Measurements from ENCODE around the gene CACNB1.

Gene CACNB1

GRCh38 chr17:39196241-39196807, 1.1 kb downstream of the CACNB1 start:
- no peak for DNase-seq (ENCODE audit: low spot score)
- in situ Hi-C loops (cut with MboI; ENCODE audit: low sequenced_read_pairs, unreplicated experiment) = no loop called here
- no peak for TF ChIP-seq CTCF (IDR thresholded peaks at IDR 0.05; ENCODE audit: borderline replicate concordance, control extremely low read depth, extremely low read depth, insufficient read depth, missing control alignments)

- no peak for TF ChIP-seq CTCF (IDR thresholded peaks at IDR 0.05; ENCODE audit: borderline replicate concordance, control extremely low read depth, extremely low read depth, insufficient read depth, missing control alignments)
- in situ Hi-C loops (cut with MboI; ENCODE audit: low sequenced_read_pairs, unreplicated experiment) = no loop called here
- no peak for DNase-seq (ENCODE audit: low spot score)
Observed at GRCh38 chr17:39195568-39196160, 1.8 kb downstream of the CACNB1 start.

- no peak for TF ChIP-seq CTCF (IDR thresholded peaks at IDR 0.05; ENCODE audit: borderline replicate concordance, control extremely low read depth, extremely low read depth, insufficient read depth, missing control alignments)
- DNase-seq (ENCODE audit: low spot score) = no peak
- in situ Hi-C loops (cut with MboI; ENCODE audit: low sequenced_read_pairs, unreplicated experiment) = no loop called here
Observed at GRCh38 chr17:39194985-39195524, 2.4 kb downstream of the CACNB1 start.

GRCh38 chr17:39194089-39194984, 3.1 kb downstream of the CACNB1 start:
- no peak for DNase-seq (ENCODE audit: low spot score)
- no peak for TF ChIP-seq CTCF (IDR thresholded peaks at IDR 0.05; ENCODE audit: borderline replicate concordance, control extremely low read depth, extremely low read depth, insufficient read depth, missing control alignments)
- in situ Hi-C loops (cut with MboI; ENCODE audit: low sequenced_read_pairs, unreplicated experiment) = no loop called here

GRCh38 chr17:39193346-39193745, 4.1 kb downstream of the CACNB1 start:
- TF ChIP-seq CTCF (IDR thresholded peaks at IDR 0.05; ENCODE audit: borderline replicate concordance, control extremely low read depth, extremely low read depth, insufficient read depth, missing control alignments) = no peak
- no peak for DNase-seq (ENCODE audit: low spot score)
- in situ Hi-C loops (cut with MboI; ENCODE audit: low sequenced_read_pairs, unreplicated experiment) = no loop called here

GRCh38 chr17:39192901-39193300, 4.6 kb downstream of the CACNB1 start:
- no peak for TF ChIP-seq CTCF (IDR thresholded peaks at IDR 0.05; ENCODE audit: borderline replicate concordance, control extremely low read depth, extremely low read depth, insufficient read depth, missing control alignments)
- in situ Hi-C loops (cut with MboI; ENCODE audit: low sequenced_read_pairs, unreplicated experiment) = no loop called here
- DNase-seq (ENCODE audit: low spot score) = no peak

Measured in GM13976 (cell line).